ENCODE results near the gene SLC26A1. TPM values are rescaled to one million over a fixed set of nuclear protein-coding genes. Genes with fewer than 3 reads are reported as not detected.
A peak's percentile ranks its signal among the peaks of the same experiment; 100 is the strongest.

SLC26A1 gene
- total and polyA plus RNA-seq, 2 of the 13 experiments (the other 11 are each of a cell fraction or from before 2014, with no cell fraction given), result 5.4 to 22.9 TPM

GRCh38 chr4:986879-987623, 6.2 kb downstream of the SLC26A1 start, which contains the start of gene IDUA (continued):
- TF ChIP-seq GATAD2A (CRISPR knock-in tag; IDR thresholded peaks at IDR 0.05), result no peak; the same call in 1 of the 2 replicates
- peak; percentile 50 for TF ChIP-seq GMEB1 (CRISPR knock-in tag; IDR thresholded peaks at IDR 0.05; ENCODE audit: borderline replicate concordance)
- no peak for TF ChIP-seq FUBP1 (CRISPR knock-in tag; IDR thresholded peaks at IDR 0.05; ENCODE audit: borderline replicate concordance)
- no peak for TF ChIP-seq KDM6A (CRISPR knock-in tag; IDR thresholded peaks at IDR 0.05; ENCODE audit: low read depth)
- peak; percentile 35; the same call in 1 of the 2 replicates for TF ChIP-seq ZNF503 (CRISPR knock-in tag; IDR thresholded peaks at IDR 0.05)
- TF ChIP-seq SRY (CRISPR knock-in tag; IDR thresholded peaks at IDR 0.05), result peak; percentile 87
- TF ChIP-seq IRF1 (CRISPR knock-in tag; IDR thresholded peaks at IDR 0.05; ENCODE audit: low read depth), result no peak
- TF ChIP-seq MXD1 (CRISPR knock-in tag; IDR thresholded peaks at IDR 0.05), result peak; percentile 77; the same call in 1 of the 2 replicates
- peak; percentile 88; the same call in 1 of the 2 replicates for TF ChIP-seq ZNF230 (CRISPR knock-in tag; IDR thresholded peaks at IDR 0.05)
- no peak for TF ChIP-seq PHB2 (IDR thresholded peaks at IDR 0.05; ENCODE audit: partially characterized antibody)
- TF ChIP-seq ATF7-NPFF (CRISPR knock-in tag; IDR thresholded peaks at IDR 0.05; ENCODE audit: low read depth), result no peak
- 0 out of 2 replicates have a peak, but pooled peaks have one; percentile 55 for TF ChIP-seq NRL (CRISPR knock-in tag; IDR thresholded peaks at IDR 0.05; ENCODE audit: borderline replicate concordance)
- peak; percentile 31 for TF ChIP-seq MYC (CRISPR knock-in tag; IDR thresholded peaks at IDR 0.05; ENCODE audit: borderline replicate concordance)
- TF ChIP-seq ZNF772 (CRISPR knock-in tag; IDR thresholded peaks at IDR 0.05), result no peak; the same call in 1 of the 2 replicates
- peak; percentile 37; the same call in 1 of the 2 replicates for TF ChIP-seq USF2 (IDR thresholded peaks at IDR 0.05; ENCODE audit: low read depth, low read length)
- peak; percentile 67; the same call in 1 of the 2 replicates for TF ChIP-seq USF2 (CRISPR knock-in tag; IDR thresholded peaks at IDR 0.05; ENCODE audit: borderline replicate concordance)
- TF ChIP-seq ZNF761 (CRISPR knock-in tag; conservative IDR thresholded peaks at IDR 0.05), result 0 out of 2 replicates have a peak, but pooled peaks have one; percentile 78
- TF ChIP-seq ZBTB26 (CRISPR knock-in tag; IDR thresholded peaks at IDR 0.05; ENCODE audit: borderline replicate concordance), result no peak; the same call in 1 of the 2 replicates

Data from HepG2 (cell line).